Measurements from ENCODE around the gene MASTL. TPM values are rescaled to one million over a fixed set of nuclear protein-coding genes. Genes with fewer than 3 reads are reported as not detected.

The MASTL gene
- 42.1 TPM for polyA plus RNA-seq (2013, experiment 1 of 2)
- 42.4 TPM for polyA plus RNA-seq (2013, experiment 2 of 2)

- no peak within 1 kb of the TSS for H2BK120ac ChIP-seq (ENCODE audit: low read depth, low read length)
- H2BK5ac ChIP-seq (ENCODE audit: low read length) = peak within 1 kb of the TSS; percentile 53
- H3K23ac ChIP-seq (ENCODE audit: low read length) = no peak within 1 kb of the TSS
- peaks cover 3% of the 10 kb centered on the region for H3K4me1 ChIP-seq (ENCODE audit: control insufficient read depth, low read depth, low read length)
- H3K18ac ChIP-seq (ENCODE audit: low read length) = peak within 1 kb of the TSS; percentile 81
- H3K27ac ChIP-seq (ENCODE audit: low read depth, low read length) = peak within 1 kb of the TSS; percentile 65
- H3K4me2 ChIP-seq (ENCODE audit: low read length) = peak within 1 kb of the TSS; percentile 65
- H3K27me3 ChIP-seq (ENCODE audit: insufficient read depth, low read length, poor library complexity) = no peaks in the 10 kb centered on the region
- peak within 1 kb of the TSS; percentile 96 for H3K56ac ChIP-seq (ENCODE audit: low read length)
- peaks cover 6% of the 10 kb centered on the region for H3K36me3 ChIP-seq (ENCODE audit: control insufficient read depth, insufficient read depth, low read length)
- peaks cover 57% of the 10 kb centered on the region for H3K79me2 ChIP-seq (ENCODE audit: control insufficient read depth, insufficient read depth, low read length)
- no peak within 1 kb of the TSS for H2AK5ac ChIP-seq (ENCODE audit: low read length)
- peak within 1 kb of the TSS; percentile 96 for H3K4me3 ChIP-seq (ENCODE audit: low read length)
- no peak within 1 kb of the TSS for H4K8ac ChIP-seq (ENCODE audit: low read depth, low read length)
- peak within 1 kb of the TSS; percentile 90 for H3K4ac ChIP-seq (ENCODE audit: low read depth, low read length)
- H2BK15ac ChIP-seq (replicated peaks; ENCODE audit: low read depth) = no peak within 1 kb of the TSS
- H3K79me1 ChIP-seq (ENCODE audit: low read length) = peaks cover 8% of the 10 kb centered on the region
- no CpG with 5 or more reads among the region's 55 CpGs for WGBS (ENCODE audit: extremely low coverage, insufficient coverage, low lambda C conversion rate)
- H3K9ac ChIP-seq (ENCODE audit: low read length) = peak within 1 kb of the TSS; percentile 96
- H4K5ac ChIP-seq (ENCODE audit: low read length) = no peak within 1 kb of the TSS
- peak; percentile 94 for DNase-seq
These were observed at the start of gene MASTL for GRCh38 chr10:27155066-27155754. Gene MASTL (plus strand): TSS chr10:27155352. CDS start chr10:27155427, 75 bp downstream.

GRCh38 chr10:27108165-27108564 lies 47.0 kb upstream of the MASTL start:
- Histone ChIP-seq H3K4ac (ENCODE audit: low read depth, low read length) (no peak overlapping the region), H3K79me2 (ENCODE audit: control insufficient read depth, insufficient read depth, low read length) (no peaks in the 10 kb centered on the region), H4K8ac (ENCODE audit: low read depth, low read length) (no peak overlapping the region), H3K4me3 (ENCODE audit: low read length) (no peak overlapping the region), H3K9ac (ENCODE audit: low read length) (no peak overlapping the region), H3K27ac (ENCODE audit: low read depth, low read length) (no peak overlapping the region), H2AK5ac (ENCODE audit: low read length) (no peak overlapping the region), H3K36me3 (ENCODE audit: control insufficient read depth, insufficient read depth, low read length) (peaks cover 6% of the 10 kb centered on the region), H2BK120ac (ENCODE audit: low read depth, low read length) (no peak overlapping the region), H3K27me3 (ENCODE audit: insufficient read depth, low read length, poor library complexity) (no peaks in the 10 kb centered on the region), H2BK15ac (replicated peaks; ENCODE audit: low read depth) (no peak overlapping the region), H2BK5ac (ENCODE audit: low read length) (no peak overlapping the region), H3K56ac (ENCODE audit: low read length) (no peak overlapping the region), H4K5ac (ENCODE audit: low read length) (no peak overlapping the region), H3K4me1 (ENCODE audit: control insufficient read depth, low read depth, low read length) (no peaks in the 10 kb centered on the region), H3K79me1 (ENCODE audit: low read length) (no peaks in the 10 kb centered on the region), H3K4me2 (ENCODE audit: low read length) (no peak overlapping the region), H3K23ac (ENCODE audit: low read length) (no peak overlapping the region), H3K18ac (ENCODE audit: low read length) (no peak overlapping the region)
- no CpG with 5 or more reads among the region's 3 CpGs for WGBS (ENCODE audit: extremely low coverage, insufficient coverage, low lambda C conversion rate)
- DNase-seq = no peak

- no peak overlapping the region for H4K8ac ChIP-seq (ENCODE audit: low read depth, low read length)
- H3K36me3 ChIP-seq (ENCODE audit: control insufficient read depth, insufficient read depth, low read length) = peaks cover 4% of the 10 kb centered on the region
- H3K18ac ChIP-seq (ENCODE audit: low read length) = no peak overlapping the region
- peaks cover 1% of the 10 kb centered on the region for H3K79me1 ChIP-seq (ENCODE audit: low read length)
- H3K4ac ChIP-seq (ENCODE audit: low read depth, low read length) = no peak overlapping the region
- H3K9ac ChIP-seq (ENCODE audit: low read length) = no peak overlapping the region
- no peak for DNase-seq
- no peak overlapping the region for H3K4me2 ChIP-seq (ENCODE audit: low read length)
- H4K5ac ChIP-seq (ENCODE audit: low read length) = no peak overlapping the region
- no peak overlapping the region for H3K56ac ChIP-seq (ENCODE audit: low read length)
- H2BK15ac ChIP-seq (replicated peaks; ENCODE audit: low read depth) = no peak overlapping the region
- H2BK120ac ChIP-seq (ENCODE audit: low read depth, low read length) = no peak overlapping the region
- WGBS (ENCODE audit: extremely low coverage, insufficient coverage, low lambda C conversion rate) = no CpG with 5 or more reads among the region's 3 CpGs
- H2AK5ac ChIP-seq (ENCODE audit: low read length) = no peak overlapping the region
- H2BK5ac ChIP-seq (ENCODE audit: low read length) = no peak overlapping the region
- H3K4me1 ChIP-seq (ENCODE audit: control insufficient read depth, low read depth, low read length) = no peaks in the 10 kb centered on the region
- no peaks in the 10 kb centered on the region for H3K27me3 ChIP-seq (ENCODE audit: insufficient read depth, low read length, poor library complexity)
- H3K27ac ChIP-seq (ENCODE audit: low read depth, low read length) = no peak overlapping the region
- no peaks in the 10 kb centered on the region for H3K79me2 ChIP-seq (ENCODE audit: control insufficient read depth, insufficient read depth, low read length)
- H3K4me3 ChIP-seq (ENCODE audit: low read length) = no peak overlapping the region
- H3K23ac ChIP-seq (ENCODE audit: low read length) = no peak overlapping the region
These were observed 20.8 kb upstream of the MASTL start for GRCh38 chr10:27134371-27134770.

- H3K79me1 ChIP-seq (ENCODE audit: low read length) = no peaks in the 10 kb centered on the region
- no peaks in the 10 kb centered on the region for H3K4me1 ChIP-seq (ENCODE audit: control insufficient read depth, low read depth, low read length)
- no peak for DNase-seq
- H4K5ac ChIP-seq (ENCODE audit: low read length) = no peak overlapping the region
- no peak overlapping the region for H3K27ac ChIP-seq (ENCODE audit: low read depth, low read length)
- H2BK120ac ChIP-seq (ENCODE audit: low read depth, low read length) = no peak overlapping the region
- no peak overlapping the region for H3K18ac ChIP-seq (ENCODE audit: low read length)
- no peak overlapping the region for H2BK15ac ChIP-seq (replicated peaks; ENCODE audit: low read depth)
- no peak overlapping the region for H2BK5ac ChIP-seq (ENCODE audit: low read length)
- no peak overlapping the region for H3K4me2 ChIP-seq (ENCODE audit: low read length)
- H4K8ac ChIP-seq (ENCODE audit: low read depth, low read length) = no peak overlapping the region
- no peak overlapping the region for H3K56ac ChIP-seq (ENCODE audit: low read length)
- no CpG with 5 or more reads among the region's 3 CpGs for WGBS (ENCODE audit: extremely low coverage, insufficient coverage, low lambda C conversion rate)
- no peak overlapping the region for H2AK5ac ChIP-seq (ENCODE audit: low read length)
- no peak overlapping the region for H3K23ac ChIP-seq (ENCODE audit: low read length)
- no peak overlapping the region for H3K4me3 ChIP-seq (ENCODE audit: low read length)
- H3K27me3 ChIP-seq (ENCODE audit: insufficient read depth, low read length, poor library complexity) = no peaks in the 10 kb centered on the region
- H3K9ac ChIP-seq (ENCODE audit: low read length) = no peak overlapping the region
- H3K79me2 ChIP-seq (ENCODE audit: control insufficient read depth, insufficient read depth, low read length) = no peaks in the 10 kb centered on the region
- peaks cover 2% of the 10 kb centered on the region for H3K36me3 ChIP-seq (ENCODE audit: control insufficient read depth, insufficient read depth, low read length)
- no peak overlapping the region for H3K4ac ChIP-seq (ENCODE audit: low read depth, low read length)
These were observed 16.9 kb upstream of the MASTL start for GRCh38 chr10:27138277-27138676.

- no peak overlapping the region for H3K27ac ChIP-seq (ENCODE audit: low read depth, low read length)
- no CpG with 5 or more reads among the region's 1 CpG for WGBS (ENCODE audit: extremely low coverage, insufficient coverage, low lambda C conversion rate)
These were observed 11.5 kb upstream of the MASTL start for GRCh38 chr10:27143686-27144085.

GRCh38 chr10:27145937-27146336 lies 9.2 kb upstream of the MASTL start:
- no peak overlapping the region for H3K18ac ChIP-seq (ENCODE audit: low read length)
- no peak overlapping the region for H3K4me3 ChIP-seq (ENCODE audit: low read length)
- H4K8ac ChIP-seq (ENCODE audit: low read depth, low read length) = no peak overlapping the region
- H2BK5ac ChIP-seq (ENCODE audit: low read length) = no peak overlapping the region
- no peak overlapping the region for H2BK15ac ChIP-seq (replicated peaks; ENCODE audit: low read depth)
- H3K4me2 ChIP-seq (ENCODE audit: low read length) = no peak overlapping the region
- no peak overlapping the region for H4K5ac ChIP-seq (ENCODE audit: low read length)
- no peak overlapping the region for H3K23ac ChIP-seq (ENCODE audit: low read length)
- H3K27me3 ChIP-seq (ENCODE audit: insufficient read depth, low read length, poor library complexity) = no peaks in the 10 kb centered on the region
- peaks cover 28% of the 10 kb centered on the region for H3K79me2 ChIP-seq (ENCODE audit: control insufficient read depth, insufficient read depth, low read length)
- no peak overlapping the region for H3K4ac ChIP-seq (ENCODE audit: low read depth, low read length)
- peaks cover 7% of the 10 kb centered on the region for H3K79me1 ChIP-seq (ENCODE audit: low read length)
- peaks cover 6% of the 10 kb centered on the region for H3K36me3 ChIP-seq (ENCODE audit: control insufficient read depth, insufficient read depth, low read length)
- no peaks in the 10 kb centered on the region for H3K4me1 ChIP-seq (ENCODE audit: control insufficient read depth, low read depth, low read length)
- no peak overlapping the region for H2AK5ac ChIP-seq (ENCODE audit: low read length)
- H3K9ac ChIP-seq (ENCODE audit: low read length) = no peak overlapping the region
- DNase-seq = no peak
- H3K27ac ChIP-seq (ENCODE audit: low read depth, low read length) = no peak overlapping the region
- no peak overlapping the region for H3K56ac ChIP-seq (ENCODE audit: low read length)
- no peak overlapping the region for H2BK120ac ChIP-seq (ENCODE audit: low read depth, low read length)

More at GRCh38 chr10:27143686-27144085, 11.5 kb upstream of the MASTL start:
- Histone ChIP-seq H2BK5ac (ENCODE audit: low read length) (no peak overlapping the region), H2BK15ac (replicated peaks; ENCODE audit: low read depth) (no peak overlapping the region), H2AK5ac (ENCODE audit: low read length) (no peak overlapping the region), H3K18ac (ENCODE audit: low read length) (no peak overlapping the region), H3K9ac (ENCODE audit: low read length) (no peak overlapping the region), H4K8ac (ENCODE audit: low read depth, low read length) (no peak overlapping the region), H3K4ac (ENCODE audit: low read depth, low read length) (no peak overlapping the region), H2BK120ac (ENCODE audit: low read depth, low read length) (no peak overlapping the region), H3K4me3 (ENCODE audit: low read length) (no peak overlapping the region), H4K5ac (ENCODE audit: low read length) (no peak overlapping the region), H3K79me1 (ENCODE audit: low read length) (peaks cover 7% of the 10 kb centered on the region), H3K4me2 (ENCODE audit: low read length) (no peak overlapping the region), H3K4me1 (ENCODE audit: control insufficient read depth, low read depth, low read length) (no peaks in the 10 kb centered on the region), H3K36me3 (ENCODE audit: control insufficient read depth, insufficient read depth, low read length) (peaks cover 6% of the 10 kb centered on the region), H3K27me3 (ENCODE audit: insufficient read depth, low read length, poor library complexity) (no peaks in the 10 kb centered on the region), H3K79me2 (ENCODE audit: control insufficient read depth, insufficient read depth, low read length) (peaks cover 9% of the 10 kb centered on the region), H3K56ac (ENCODE audit: low read length) (no peak overlapping the region), H3K23ac (ENCODE audit: low read length) (no peak overlapping the region)
- DNase-seq = no peak

All from mesendoderm (in vitro differentiated cells).